ENCODE results near the gene UHMK1.
"Not testable (repeated sequence)": the region's sequence is repeated elsewhere in the genome, so short reads cannot be mapped to it uniquely, and the experiment has no call there.

The UHMK1 gene, protein sequence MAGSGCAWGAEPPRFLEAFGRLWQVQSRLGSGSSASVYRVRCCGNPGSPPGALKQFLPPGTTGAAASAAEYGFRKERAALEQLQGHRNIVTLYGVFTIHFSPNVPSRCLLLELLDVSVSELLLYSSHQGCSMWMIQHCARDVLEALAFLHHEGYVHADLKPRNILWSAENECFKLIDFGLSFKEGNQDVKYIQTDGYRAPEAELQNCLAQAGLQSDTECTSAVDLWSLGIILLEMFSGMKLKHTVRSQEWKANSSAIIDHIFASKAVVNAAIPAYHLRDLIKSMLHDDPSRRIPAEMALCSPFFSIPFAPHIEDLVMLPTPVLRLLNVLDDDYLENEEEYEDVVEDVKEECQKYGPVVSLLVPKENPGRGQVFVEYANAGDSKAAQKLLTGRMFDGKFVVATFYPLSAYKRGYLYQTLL

DNA sequence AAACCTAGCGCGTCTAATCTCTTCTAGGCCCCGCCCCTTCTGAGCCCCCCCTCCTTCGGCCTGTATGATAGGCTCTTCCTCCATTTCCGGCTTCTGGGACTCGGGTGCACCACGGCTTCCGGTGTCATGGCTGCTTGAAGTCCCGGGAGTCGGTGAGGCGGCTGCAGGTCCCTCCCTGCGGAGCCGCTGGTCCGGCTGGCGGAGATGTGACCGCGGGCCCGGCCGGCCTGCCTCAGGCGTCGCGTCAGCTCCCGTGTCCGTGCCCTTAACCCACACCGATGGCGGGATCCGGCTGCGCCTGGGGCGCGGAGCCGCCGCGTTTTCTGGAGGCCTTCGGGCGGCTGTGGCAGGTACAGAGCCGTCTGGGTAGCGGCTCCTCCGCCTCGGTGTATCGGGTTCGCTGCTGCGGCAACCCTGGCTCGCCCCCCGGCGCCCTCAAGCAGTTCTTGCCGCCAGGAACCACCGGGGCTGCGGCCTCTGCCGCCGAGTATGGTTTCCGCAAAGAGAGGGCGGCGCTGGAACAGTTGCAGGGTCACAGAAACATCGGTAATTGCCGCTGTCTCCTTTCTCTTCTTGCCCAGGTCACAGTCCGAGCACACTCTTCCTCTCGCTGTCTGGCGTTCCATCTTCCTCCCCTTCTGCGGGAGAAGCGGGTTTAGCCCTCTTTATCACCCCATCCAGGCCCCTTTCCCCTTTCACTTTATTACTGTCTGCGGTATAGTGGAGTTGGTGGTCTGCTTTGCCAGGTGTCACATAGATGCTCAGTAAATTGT is at the start of gene UHMK1:
TSS of gene UHMK1 (plus strand) at position 96 of the 773 bp plus-strand sequence. CDS start at position 279, 183 bp downstream.
- DNase-seq (ENCODE audit: low read depth, low spot score) = peak; percentile 83

DNA sequence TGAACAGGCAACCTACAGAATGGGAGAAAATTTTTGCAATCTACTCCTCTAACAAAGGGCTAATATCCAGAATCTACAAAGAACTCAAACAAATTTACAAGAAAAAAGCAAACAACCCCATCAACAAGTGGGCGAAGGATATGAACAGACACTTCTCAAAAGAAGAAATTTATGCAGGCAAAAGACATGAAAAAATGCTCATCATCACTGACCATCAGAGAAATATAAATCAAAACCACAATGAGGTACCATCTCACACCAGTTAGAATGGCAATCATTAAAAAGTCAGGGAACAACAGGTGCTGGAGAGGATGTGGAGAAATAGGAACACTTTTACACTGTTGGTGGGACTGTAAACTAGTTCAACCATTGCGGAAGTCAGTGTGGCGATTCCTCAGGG is 43.3 kb upstream of the UHMK1 start:
- DNase-seq (ENCODE audit: low read depth, low spot score) = not testable (repeated sequence)

DNA sequence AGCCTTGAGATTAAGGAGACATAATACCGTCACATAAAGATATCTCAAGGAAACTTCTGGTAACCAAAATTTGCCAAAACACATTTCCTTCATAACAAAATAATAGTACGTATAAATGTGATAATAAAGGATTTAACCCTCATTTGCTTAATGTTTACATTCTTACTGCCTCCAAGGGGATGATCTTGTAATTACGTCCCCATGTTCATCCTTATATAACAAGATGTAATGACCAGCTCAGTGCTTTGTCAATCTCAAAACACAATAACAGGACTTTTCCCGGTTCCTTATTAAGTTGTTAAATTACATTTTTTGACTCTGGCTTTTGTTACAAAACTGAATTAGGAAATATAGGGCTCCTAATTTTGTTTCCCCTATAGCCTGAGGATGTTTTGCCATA is 41.3 kb upstream of the UHMK1 start:
- no peak for DNase-seq (ENCODE audit: low read depth, low spot score)

DNA sequence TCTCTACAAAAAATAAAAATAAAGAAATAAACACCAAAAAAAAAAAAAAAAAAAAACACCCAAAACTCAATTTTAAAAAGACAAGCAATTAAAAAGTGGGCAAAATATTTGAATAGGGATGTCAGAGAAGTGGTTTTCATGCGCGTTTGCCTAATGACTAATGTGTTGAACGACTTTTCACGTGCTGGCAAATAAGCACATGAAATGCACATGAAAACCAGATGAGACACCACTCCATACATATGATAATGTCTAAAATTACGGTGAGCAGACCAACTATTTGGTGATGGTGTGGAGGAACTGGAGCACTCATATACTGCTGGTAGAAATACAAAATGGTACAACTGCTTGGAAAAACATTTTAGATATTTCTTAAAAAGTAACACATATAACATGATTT is 39.4 kb upstream of the UHMK1 start:
- DNase-seq (ENCODE audit: low read depth, low spot score) = no peak

DNA sequence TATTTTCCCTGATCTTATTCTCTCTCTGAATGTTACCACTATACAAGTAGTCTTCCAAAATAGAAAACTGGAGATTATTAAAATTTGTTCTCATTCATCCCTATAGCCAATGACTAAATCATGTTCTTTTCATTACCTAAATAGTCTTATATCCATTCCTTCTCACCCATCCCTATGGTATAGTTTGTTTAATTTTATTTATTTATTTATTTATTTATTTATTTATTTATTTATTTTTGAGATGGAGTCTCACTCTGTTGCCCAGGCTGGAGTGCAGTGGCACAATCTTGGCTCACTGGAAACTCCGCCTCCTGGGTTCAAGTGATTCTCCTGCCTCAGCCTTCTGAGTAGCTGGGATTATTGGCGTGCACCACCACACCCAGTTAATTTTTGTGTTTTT is 35.2 kb upstream of the UHMK1 start:
- not testable (repeated sequence) for DNase-seq (ENCODE audit: low read depth, low spot score)

DNA sequence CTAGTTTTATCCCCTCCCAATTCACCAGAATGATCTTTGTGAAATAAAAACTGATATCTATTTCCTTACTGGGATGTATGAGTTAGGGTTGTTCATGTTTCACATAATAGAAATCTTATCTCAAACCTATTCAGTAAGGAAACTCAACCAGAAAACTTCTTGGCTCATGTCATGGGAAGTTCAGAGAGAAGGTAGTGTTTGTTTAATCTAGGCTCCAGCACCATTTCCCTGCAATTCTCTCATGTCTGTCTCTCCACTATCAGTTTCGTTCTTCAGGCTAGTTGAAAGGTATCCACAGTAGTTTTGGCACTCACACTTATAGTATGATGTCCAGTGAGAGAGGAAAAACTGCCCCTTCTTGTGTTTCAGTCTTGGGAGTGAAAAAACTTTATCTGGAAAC is 34.6 kb upstream of the UHMK1 start:
- no peak for DNase-seq (ENCODE audit: low read depth, low spot score)

DNA sequence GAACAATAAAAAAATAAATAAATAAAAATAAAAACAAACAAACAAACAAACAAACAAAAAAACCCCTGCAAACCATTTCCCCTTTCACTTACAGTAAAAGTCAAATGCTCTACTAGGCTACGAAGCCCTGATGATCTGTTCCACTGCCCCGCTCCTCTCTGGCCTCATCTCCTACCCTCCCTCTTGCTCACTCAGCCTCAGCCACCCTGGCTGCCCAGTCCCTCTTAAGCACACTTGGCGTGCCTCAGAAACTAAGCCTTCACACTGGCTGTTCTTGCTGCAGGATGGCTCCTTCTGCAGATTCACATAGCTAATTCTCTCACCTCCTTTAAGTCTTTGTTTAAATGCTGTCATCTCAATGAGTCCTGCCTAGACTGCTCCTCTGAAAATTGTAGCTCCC is 30.8 kb upstream of the UHMK1 start:
- DNase-seq (ENCODE audit: low read depth, low spot score) = no peak

DNA sequence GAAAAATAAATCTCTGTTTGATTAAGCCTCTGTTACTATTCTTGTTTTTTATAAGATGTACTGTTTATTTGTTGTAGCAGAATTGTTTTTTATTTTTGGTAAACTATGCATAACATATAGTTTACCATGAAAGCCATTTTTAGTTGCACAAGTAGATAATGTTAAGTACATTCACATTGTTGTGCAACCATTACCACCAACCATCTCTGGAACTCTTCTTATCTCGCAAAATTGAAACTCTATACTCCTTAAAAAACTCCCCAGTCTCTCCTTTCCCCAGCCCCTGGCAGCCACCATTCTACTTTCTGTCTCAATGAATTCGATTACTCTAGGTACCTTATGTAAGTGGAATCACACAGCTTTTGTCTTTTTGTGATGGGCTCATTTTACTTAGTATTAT is 27.4 kb upstream of the UHMK1 start:
- DNase-seq (ENCODE audit: low read depth, low spot score) = no peak

DNA sequence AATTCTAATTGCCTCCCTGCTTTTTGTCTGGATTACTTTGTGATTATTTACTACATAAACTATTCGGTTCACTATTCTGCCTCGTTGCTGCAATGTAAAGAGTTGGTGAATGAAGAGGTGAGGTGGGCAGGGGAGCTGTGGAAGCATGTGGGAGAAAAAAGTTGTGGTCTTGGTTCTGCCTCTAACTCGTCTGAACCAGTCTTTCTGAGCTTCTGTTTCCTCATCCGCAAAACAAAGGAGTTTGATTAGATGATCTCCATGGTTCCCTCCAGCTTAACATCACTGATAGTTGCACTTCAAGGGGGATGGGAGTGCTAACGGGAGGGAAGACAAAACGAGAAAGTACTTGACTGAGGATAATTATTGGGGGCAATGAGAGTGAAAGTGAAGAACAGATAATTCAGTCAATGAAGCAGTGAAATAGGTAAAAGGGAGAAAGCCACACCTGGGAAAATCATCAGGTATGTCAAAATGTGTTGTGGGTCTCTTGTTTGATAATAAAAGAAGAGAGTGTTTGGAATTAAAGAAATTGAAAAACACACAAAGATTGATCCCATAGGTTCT is 26.2 kb upstream of the UHMK1 start:
- DNase-seq (ENCODE audit: low read depth, low spot score) = no peak

DNA sequence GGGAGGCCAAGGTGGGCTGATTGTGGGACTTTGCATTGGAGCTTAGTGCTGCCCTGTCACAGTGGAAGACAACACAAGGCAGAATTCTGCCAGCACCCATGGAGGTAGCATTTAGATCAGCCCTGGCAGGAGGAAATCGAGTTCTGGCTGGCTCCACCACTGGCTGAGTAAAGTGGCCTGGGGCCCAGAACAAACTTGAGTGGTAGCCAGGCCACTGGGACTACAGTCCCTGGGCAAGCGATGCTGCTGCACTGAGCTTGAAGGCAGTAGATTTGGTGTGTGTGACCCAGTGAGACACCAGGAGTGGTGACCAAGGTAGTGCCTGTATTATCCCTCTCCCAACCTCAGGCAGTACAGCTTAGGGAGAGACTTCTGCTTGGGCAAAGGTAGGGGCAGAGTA is 22.5 kb upstream of the UHMK1 start:
- no peak for DNase-seq (ENCODE audit: low read depth, low spot score)

DNA sequence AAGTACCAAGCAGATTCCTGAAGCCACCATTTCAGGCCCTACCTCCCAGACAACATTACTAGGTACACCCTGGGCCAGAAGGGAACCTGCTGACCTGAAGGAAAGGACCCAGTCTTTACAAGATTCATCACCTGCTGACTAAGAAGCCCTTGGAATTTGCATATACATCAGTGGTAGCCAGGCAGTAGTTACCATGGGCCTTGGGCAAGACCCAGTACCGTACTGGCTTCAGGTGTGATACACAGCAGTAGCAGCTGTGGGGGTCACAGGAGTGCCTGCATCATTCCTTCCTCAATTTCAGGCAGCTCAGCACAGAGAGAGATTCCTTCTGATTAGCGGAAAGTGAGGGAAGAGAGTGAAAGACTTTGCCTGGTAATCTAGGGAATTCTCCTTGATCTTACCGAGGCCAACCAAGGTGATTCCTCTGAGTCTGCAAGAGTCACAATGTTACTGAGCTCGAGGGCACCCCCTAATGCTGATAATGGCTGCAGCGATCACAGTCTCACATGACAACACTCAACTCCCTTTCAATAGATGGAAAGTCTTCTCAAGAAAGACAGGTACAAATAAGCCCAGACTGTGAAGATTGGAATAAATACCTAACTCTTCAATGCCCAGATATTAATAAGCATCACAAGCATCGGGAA is 22.0 kb upstream of the UHMK1 start:
- DNase-seq (ENCODE audit: low read depth, low spot score) = no peak

DNA sequence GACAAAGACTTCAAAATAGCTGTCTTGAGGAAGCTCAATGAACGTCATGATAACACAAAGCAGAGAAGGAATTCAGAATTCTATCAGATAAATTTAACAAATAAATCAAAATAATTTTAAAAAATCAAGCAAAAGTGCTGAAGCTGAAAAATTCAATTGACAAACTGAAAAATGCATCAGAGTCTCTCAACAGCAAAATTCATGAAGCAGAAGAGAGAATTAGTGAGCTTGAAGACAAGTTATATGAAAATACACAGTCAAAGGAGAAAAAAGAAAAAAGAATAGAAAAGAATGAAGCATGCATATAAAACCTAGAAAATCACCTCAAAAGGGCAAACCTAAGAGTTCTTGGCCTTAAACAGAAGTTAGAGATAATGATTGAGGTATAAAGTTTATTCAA is 21.0 kb upstream of the UHMK1 start:
- no peak for DNase-seq (ENCODE audit: low read depth, low spot score)

DNA sequence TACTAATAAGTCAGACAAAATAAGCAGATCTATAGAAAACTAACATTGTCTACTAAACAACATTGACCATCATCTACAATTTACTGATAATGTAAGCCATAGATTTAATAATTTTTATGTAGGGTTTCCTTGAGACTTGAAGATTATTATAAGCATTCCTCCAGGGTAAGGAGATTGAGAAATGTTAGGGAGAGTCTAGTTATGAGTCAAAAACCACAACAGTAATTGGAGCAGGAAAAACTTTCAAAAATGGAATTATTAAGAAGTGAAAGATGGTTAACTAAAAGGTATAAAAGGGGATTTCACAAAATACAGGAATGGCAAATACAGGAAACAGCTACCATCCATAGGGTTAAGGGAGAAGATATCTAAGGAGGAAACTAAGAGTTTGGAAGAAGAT is 12.4 kb upstream of the UHMK1 start:
- no peak for DNase-seq (ENCODE audit: low read depth, low spot score)

DNA sequence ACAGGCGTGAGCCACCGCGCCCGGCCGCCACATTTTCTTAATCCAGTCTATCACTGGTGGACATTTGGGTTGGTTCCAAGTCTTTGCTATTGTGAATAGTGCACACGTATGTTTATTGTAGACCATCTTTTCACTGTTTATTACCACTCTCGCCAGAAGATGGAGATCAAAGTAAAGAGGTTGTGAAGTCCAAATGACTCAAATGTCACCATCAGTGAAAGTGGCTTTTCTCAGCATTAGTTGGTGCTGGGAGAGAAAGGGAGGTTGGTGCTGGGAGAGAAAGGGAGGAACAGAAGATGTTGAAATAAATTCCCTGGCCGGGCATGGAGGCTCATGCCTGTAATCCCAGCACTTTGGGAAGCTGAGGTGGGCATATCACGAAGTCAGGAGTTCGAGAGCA is 10.4 kb upstream of the UHMK1 start:
- DNase-seq (ENCODE audit: low read depth, low spot score) = no peak

DNA sequence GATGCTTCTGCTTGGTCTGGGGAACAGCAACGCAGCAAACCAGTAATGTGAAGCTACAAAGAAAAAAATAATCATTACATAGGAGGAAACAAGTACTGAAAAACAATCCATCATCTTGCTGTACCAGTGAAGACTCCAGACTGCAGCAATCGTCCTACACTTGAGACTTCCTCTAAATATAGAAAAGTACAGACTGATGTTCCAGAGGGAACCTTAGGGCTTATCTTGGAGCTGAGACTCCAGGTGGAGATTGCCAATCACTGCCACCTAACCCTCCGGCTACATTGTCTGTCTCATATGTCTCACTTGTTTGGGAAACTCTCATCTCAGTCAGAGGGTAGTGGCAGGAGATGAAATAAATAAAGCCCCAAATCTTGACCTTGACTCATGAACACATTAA is 9.4 kb upstream of the UHMK1 start:
- no peak for DNase-seq (ENCODE audit: low read depth, low spot score)

DNA sequence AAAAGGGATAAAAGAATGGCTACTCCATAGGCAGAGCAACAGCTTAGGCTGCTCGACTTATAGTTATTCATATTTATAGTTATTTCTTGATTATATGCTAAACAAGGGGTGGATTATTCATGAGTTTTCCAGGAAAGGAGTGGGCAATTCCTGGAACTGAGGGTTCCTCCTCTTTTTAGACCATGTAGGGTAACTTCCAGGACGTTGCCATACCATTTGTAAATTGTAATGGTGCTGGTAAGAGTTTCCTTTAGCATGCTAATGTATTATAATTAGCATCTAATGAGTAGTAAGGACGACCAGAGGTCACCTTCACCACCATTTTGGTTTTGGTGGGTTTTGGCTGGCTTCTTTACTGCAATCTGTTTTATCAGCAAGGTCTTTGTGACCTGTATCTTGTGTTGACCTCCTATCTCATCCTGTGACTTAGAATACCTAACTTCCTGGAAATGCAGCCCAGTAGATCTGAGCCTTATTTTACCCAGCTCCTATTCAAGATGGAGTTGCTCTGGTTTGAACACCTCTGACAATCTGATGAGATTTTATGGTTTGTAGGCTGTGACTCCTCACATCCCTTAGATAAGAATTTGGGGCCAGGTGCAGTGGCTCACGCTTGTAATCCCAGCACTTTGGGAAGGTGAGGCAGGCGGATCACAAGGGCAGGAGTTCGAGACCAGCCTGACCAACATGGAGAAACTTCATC is 1.9 kb upstream of the UHMK1 start:
- DNase-seq (ENCODE audit: low read depth, low spot score) = not testable (repeated sequence)

DNA sequence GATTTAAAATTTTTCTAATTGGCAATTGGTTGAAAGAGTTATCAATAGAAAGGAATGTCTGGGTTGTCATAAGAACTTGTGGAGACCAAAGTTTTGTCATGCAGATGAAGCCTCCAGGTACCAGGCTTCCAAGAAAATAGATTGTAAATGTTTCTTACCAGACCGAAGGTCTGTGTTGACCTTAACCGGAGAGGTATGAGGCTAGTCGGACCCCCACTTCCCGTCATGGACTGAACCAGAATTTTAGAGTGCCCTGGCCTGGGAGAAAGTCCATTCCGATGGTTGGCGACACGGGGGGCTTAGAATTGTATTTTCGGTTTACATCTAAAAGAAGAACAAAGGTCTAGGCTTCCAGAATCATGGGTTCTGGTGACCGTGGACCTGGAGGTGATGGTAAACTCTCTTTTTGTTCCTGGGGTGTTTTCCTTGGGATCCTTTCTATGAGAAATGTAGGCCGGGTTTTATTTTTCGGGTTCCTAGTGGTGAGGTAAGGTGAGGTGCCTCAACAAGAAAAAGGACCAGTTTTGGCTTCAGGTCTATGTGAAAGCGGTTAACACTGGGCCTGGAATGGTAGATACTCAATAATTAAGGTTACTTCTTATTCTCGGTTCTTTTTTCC is 405 bp upstream of the UHMK1 start:
- DNase-seq (ENCODE audit: low read depth, low spot score) = no peak

DNA sequence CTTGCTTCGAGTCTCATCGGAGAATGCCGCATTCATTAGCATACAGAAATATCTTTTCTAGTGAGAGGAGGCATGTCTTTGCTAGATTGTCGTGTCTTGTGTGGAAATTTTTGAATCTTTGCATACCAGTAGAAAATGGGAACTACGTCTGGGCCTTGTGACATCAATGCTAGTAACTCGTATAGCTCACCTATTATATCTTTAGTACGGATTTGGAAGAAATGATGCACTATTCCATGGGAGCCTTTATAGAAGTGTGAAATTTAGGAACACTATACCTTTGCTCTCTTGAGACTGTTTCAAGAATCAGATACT is 835 bp downstream of the UHMK1 start:
- DNase-seq (ENCODE audit: low read depth, low spot score) = no peak

DNA sequence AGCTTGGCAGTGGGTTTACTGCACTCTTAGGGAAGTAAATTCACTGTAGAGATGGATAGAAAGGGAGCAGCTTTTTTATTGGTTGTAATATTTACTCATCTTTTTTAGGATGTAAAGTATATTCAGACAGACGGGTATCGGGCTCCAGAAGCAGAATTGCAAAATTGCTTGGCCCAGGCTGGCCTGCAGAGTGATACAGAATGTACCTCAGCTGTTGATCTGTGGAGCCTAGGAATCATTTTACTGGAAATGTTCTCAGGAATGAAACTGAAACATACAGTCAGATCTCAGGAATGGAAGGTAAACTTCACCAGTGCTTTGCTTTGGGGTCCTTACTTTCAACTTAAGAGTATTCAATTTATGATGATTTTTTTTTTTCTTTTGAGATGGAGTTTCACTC is 3.2 kb downstream of the UHMK1 start:
- no peak for DNase-seq (ENCODE audit: low read depth, low spot score)

DNA sequence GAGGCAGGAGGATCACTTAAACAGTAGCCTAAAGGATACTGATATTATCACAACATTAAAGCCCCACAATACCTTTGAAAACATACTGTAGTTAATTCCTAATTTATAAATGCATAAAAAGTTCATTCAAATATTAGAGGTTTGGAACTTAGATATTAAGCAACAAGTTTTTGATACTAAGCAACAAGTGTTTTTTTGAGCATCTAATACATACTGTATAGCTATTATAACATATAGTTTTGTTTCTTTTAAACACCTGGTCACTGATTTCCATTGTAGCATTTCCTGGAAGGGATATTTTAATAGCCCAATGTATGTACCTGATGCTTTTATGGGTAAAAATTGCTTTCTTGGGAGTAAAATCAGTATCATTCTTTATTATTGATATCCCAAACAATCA is 4.5 kb downstream of the UHMK1 start:
- DNase-seq (ENCODE audit: low read depth, low spot score) = no peak

DNA sequence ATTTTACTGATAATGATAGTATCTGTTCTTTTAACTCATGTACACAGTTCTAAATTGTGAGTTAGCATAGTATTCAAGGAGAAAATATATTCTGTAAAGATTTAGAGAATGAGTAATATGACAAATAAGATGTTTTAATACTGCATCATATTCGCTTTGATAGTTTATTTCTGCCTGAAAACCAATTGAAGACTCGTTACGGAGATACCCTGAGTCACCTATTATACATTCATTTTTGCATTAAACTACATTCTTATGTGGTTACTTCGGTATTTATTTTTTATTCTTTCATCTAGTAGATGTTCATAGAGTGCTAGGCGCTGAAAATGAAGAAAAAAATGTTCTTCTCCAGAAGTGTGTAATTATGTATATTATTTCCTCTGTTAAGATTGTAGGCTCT is 5.3 kb downstream of the UHMK1 start:
- DNase-seq (ENCODE audit: low read depth, low spot score) = no peak

Measured in activated naive CD8-positive, alpha-beta T cell treated with anti-CD3 and anti-CD28 coated beads, Interleukin-2, amount 50 U/mL, for 16 hours (primary cell).